IPS-NIHi7 (cell line): ENCODE measurements around the gene H2BK1.

Source experiments
- DNase-seq: peaks from one replicate; pipeline ENCODE4 v3.0.0; 2012; ENCODE audit warnings: mixed read lengths; ENCODE audit errors: extremely low spot score

The H2BK1 gene

GRCh38 chr7:151245360-151246101 lies 35.2 kb upstream of the H2BK1 start:
- DNase-seq, result peak; percentile 82

GRCh38 chr7:151244841-151245346 lies 34.6 kb upstream of the H2BK1 start:
- DNase-seq, result no peak

- peak; percentile 66 for DNase-seq
Measured at GRCh38 chr7:151244196-151244840, 34.0 kb upstream of the H2BK1 start.

- DNase-seq, result no peak
Measured at GRCh38 chr7:151243408-151244195, 33.3 kb upstream of the H2BK1 start.

- DNase-seq, result no peak
Measured at GRCh38 chr7:151243045-151243349, 32.7 kb upstream of the H2BK1 start.

GRCh38 chr7:151242159-151243044 lies 32.1 kb upstream of the H2BK1 start:
- DNase-seq, result no peak

- no peak for DNase-seq
Measured at GRCh38 chr7:151241755-151242096, 31.4 kb upstream of the H2BK1 start.

GRCh38 chr7:151240942-151241754 lies 30.9 kb upstream of the H2BK1 start:
- DNase-seq, result no peak

- DNase-seq, result no peak
Measured at GRCh38 chr7:151240536-151240935, 30.2 kb upstream of the H2BK1 start.

GRCh38 chr7:151239837-151240459 lies 29.7 kb upstream of the H2BK1 start:
- no peak for DNase-seq

GRCh38 chr7:151238924-151239836 lies 28.9 kb upstream of the H2BK1 start:
- DNase-seq, result no peak

- no peak for DNase-seq
Measured at GRCh38 chr7:151238190-151238810, 28.0 kb upstream of the H2BK1 start.

GRCh38 chr7:151237244-151238189 lies 27.2 kb upstream of the H2BK1 start:
- no peak for DNase-seq

- DNase-seq, result no peak
Measured at GRCh38 chr7:151236406-151236805, 26.1 kb upstream of the H2BK1 start.

- DNase-seq, result no peak
Measured at GRCh38 chr7:151235091-151235787, 25.0 kb upstream of the H2BK1 start.

GRCh38 chr7:151233804-151234203 lies 23.5 kb upstream of the H2BK1 start:
- DNase-seq, result no peak
